GM12891 (cell line): Measurements from ENCODE around the gene ZNF761.

Source experiments
- PAX5 ChIP-seq: IDR thresholded peaks from 2 replicates; pipeline ENCODE4 v1.6.1; 2011; ENCODE audit warnings: low read length, moderate library complexity, mild to moderate bottlenecking; ENCODE audit not compliant: insufficient read depth, severe bottlenecking
- POLR2A ChIP-seq: IDR thresholded peaks from 2 replicates; pipeline ENCODE4 v1.6.1; 2011; ENCODE audit warnings: low read depth, low read length, control low read depth
- POLR2AphosphoS5 ChIP-seq: IDR thresholded peaks from 2 replicates; pipeline ENCODE4 v1.6.1; 2011; ENCODE audit warnings: low read depth, low read length, control low read depth
- POU2F2 ChIP-seq: IDR thresholded peaks from 2 replicates; pipeline ENCODE4 v1.6.1; 2011; ENCODE audit warnings: low read depth, mild to moderate bottlenecking, control low read depth, low read length, moderate library complexity
- SPI1 ChIP-seq: IDR thresholded peaks from 2 replicates; pipeline ENCODE4 v1.6.1; 2011; ENCODE audit warnings: low read depth, low read length, control low read depth
- TAF1 ChIP-seq: IDR thresholded peaks from 2 replicates; pipeline ENCODE4 v1.6.1; 2011; ENCODE audit warnings: low read depth, low read length, control low read depth

- TF ChIP-seq POLR2A (no peak), POLR2AphosphoS5 (no peak), TAF1 (no peak), SPI1 (no peak), PAX5 (no peak), POU2F2 (no peak)
Measured at GRCh38 chr19:53422551-53422950, 9.2 kb upstream of the ZNF761 start.
